Measurements from ENCODE around the gene PPP2R2D.

- TF ChIP-seq CTCF (conservative IDR thresholded peaks at IDR 0.05): no peak
- no peak for TF ChIP-seq ZFX (IDR thresholded peaks at IDR 0.05)
These were observed 62.5 kb downstream of the PPP2R2D start for GRCh38 chr10:131963350-131963749.

All from C4-2B (cell line).